NAMALWA (cell line): ENCODE results near the gene CACNG4.
A peak's percentile ranks its signal among the peaks of the same experiment; 100 is the strongest.

Experiments used
- DNase-seq: peaks from one replicate; pipeline ENCODE4 v3.0.0-alpha.2; 2015; ENCODE audit warnings: low spot score

CACNG4 gene

GRCh38 chr17:66985338-66986237, 21.1 kb downstream of the CACNG4 start:
- no peak for DNase-seq

- DNase-seq: no peak
These were observed 22.2 kb downstream of the CACNG4 start for GRCh38 chr17:66986659-66987058.

- no peak for DNase-seq
These were observed 22.6 kb downstream of the CACNG4 start for GRCh38 chr17:66987059-66987616.

GRCh38 chr17:66988069-66988798, 23.7 kb downstream of the CACNG4 start:
- DNase-seq: no peak

- no peak for DNase-seq
These were observed 24.6 kb downstream of the CACNG4 start for GRCh38 chr17:66989076-66989475.

GRCh38 chr17:66989579-66989978, 25.1 kb downstream of the CACNG4 start:
- no peak for DNase-seq

- no peak for DNase-seq
These were observed 25.5 kb downstream of the CACNG4 start for GRCh38 chr17:66990047-66990446.

GRCh38 chr17:66992911-66993442, 28.5 kb downstream of the CACNG4 start:
- no peak for DNase-seq

GRCh38 chr17:66994361-66994760, 29.9 kb downstream of the CACNG4 start:
- DNase-seq: no peak

GRCh38 chr17:66994930-66995535, 30.5 kb downstream of the CACNG4 start:
- DNase-seq: no peak

- no peak for DNase-seq
These were observed 31.4 kb downstream of the CACNG4 start for GRCh38 chr17:66995944-66996343.

- DNase-seq: no peak
These were observed 32.4 kb downstream of the CACNG4 start for GRCh38 chr17:66996926-66997325.

- DNase-seq: no peak
These were observed 38.7 kb downstream of the CACNG4 start for GRCh38 chr17:67003231-67003630.

GRCh38 chr17:67004181-67004580, 39.7 kb downstream of the CACNG4 start:
- DNase-seq: no peak

- DNase-seq: no peak
These were observed 42.8 kb downstream of the CACNG4 start for GRCh38 chr17:67007266-67007665.

- DNase-seq: no peak
These were observed 43.6 kb downstream of the CACNG4 start for GRCh38 chr17:67008101-67008500.

- peak; percentile 28 for DNase-seq
These were observed 47.1 kb downstream of the CACNG4 start for GRCh38 chr17:67011527-67012175.

- no peak for DNase-seq
These were observed 49.4 kb downstream of the CACNG4 start for GRCh38 chr17:67013891-67014290.

- DNase-seq: no peak
These were observed 50.5 kb downstream of the CACNG4 start for GRCh38 chr17:67015001-67015400.

- DNase-seq: no peak
These were observed 51.7 kb downstream of the CACNG4 start for GRCh38 chr17:67016039-67016762.

- DNase-seq: no peak
These were observed 53.4 kb downstream of the CACNG4 start for GRCh38 chr17:67017910-67018309.
